ENCODE measurements around the gene SLC5A9. TPM values are rescaled to one million over a fixed set of nuclear protein-coding genes. Genes with fewer than 3 reads are reported as not detected.

SLC5A9 gene
- total and polyA plus RNA-seq, 4 experiments from 2014 or later, result not detected

- CTCF ChIA-PET (ENCODE audit: partially characterized antibody), result no interaction called here
- no peak overlapping the region for H3K27ac ChIP-seq (ENCODE audit: low read depth, low read length)
- intact Hi-C loops (cut with micrococcal nuclease), result no loop called here
- Mint-ChIP-seq H3K4me3 (no peak overlapping the region), H3K9me3 (peaks cover 0 to 17% (median 10%) of the 10 kb centered on the region in 8 donors), H3K36me3 (no peaks in the 10 kb centered on the region), H3K27ac (no peak overlapping the region), H3K27me3 (peaks cover 0 to 8% of the 10 kb centered on the region in 2 donors), H3K4me1 (no peaks in the 10 kb centered on the region)
- no peaks in the 10 kb centered on the region for H3K9me3 ChIP-seq (ENCODE audit: control insufficient read depth in 1 of 2, low read length in 2 of 2)
- no peak for DNase-seq
- H3K4me3 ChIP-seq (ENCODE audit: low read length in 2 of 2), result no peak overlapping the region
- no peaks in the 10 kb centered on the region for H3K36me3 ChIP-seq (ENCODE audit: insufficient read depth, low read length)
- no peaks in the 10 kb centered on the region for H3K4me1 ChIP-seq (ENCODE audit: insufficient read depth, low read length)
- no peaks in the 10 kb centered on the region for H3K27me3 ChIP-seq (ENCODE audit: insufficient read depth, low read length)
- POLR2A ChIA-PET (ENCODE audit: partially characterized antibody), result no interaction called here
These were observed 31.6 kb upstream of the SLC5A9 start for GRCh38 chr1:48190881-48191280.

- H3K27me3 ChIP-seq (ENCODE audit: insufficient read depth, low read length), result no peaks in the 10 kb centered on the region
- Mint-ChIP-seq H3K4me3 (no peak overlapping the region), H3K27ac (no peak overlapping the region), H3K9me3 (peaks cover 0 to under 1% (median 0%) of the 10 kb centered on the region in 8 donors), H3K36me3 (no peaks in the 10 kb centered on the region), H3K27me3 (peaks cover 0 to 14% of the 10 kb centered on the region in 2 donors), H3K4me1 (no peaks in the 10 kb centered on the region)
- H3K4me3 ChIP-seq (ENCODE audit: low read length in 2 of 2), result no peak overlapping the region
- ChIA-PET CTCF (ENCODE audit: partially characterized antibody) (no interaction called here), POLR2A (ENCODE audit: partially characterized antibody) (no interaction called here)
- H3K27ac ChIP-seq (ENCODE audit: low read depth, low read length), result no peak overlapping the region
- H3K4me1 ChIP-seq (ENCODE audit: insufficient read depth, low read length), result no peaks in the 10 kb centered on the region
- H3K36me3 ChIP-seq (ENCODE audit: insufficient read depth, low read length), result no peaks in the 10 kb centered on the region
- no peak for DNase-seq
- intact Hi-C loops (cut with micrococcal nuclease), result no loop called here
- H3K9me3 ChIP-seq (ENCODE audit: control insufficient read depth in 1 of 2, low read length in 2 of 2), result no peaks in the 10 kb centered on the region
These were observed 27.7 kb upstream of the SLC5A9 start for GRCh38 chr1:48194801-48195200.

DNA sequence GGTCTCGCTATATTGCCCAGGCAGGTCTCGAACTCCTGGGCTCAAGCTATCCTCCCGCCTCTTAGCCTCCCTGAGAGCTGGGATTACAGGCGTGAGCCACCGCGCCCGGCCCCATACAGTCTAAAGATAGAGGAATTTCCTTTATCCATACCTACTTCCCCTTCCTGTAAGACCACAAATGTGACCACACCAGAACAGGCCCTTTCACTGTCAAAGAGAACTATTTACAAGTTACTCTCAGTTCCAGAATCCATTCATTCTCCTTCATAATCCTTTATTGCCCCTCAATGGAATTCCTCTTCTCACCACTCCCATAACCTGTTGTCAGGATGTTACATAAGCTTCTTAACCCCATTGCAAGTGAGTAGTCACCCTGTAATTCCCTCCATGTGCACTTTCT, 26.3 kb upstream of the SLC5A9 start:
- H3K27me3 Mint-ChIP-seq, result peaks cover 0 to 6% of the 10 kb centered on the region in 2 donors
- H3K36me3 Mint-ChIP-seq, result no peaks in the 10 kb centered on the region
- no peak overlapping the region for H3K4me3 Mint-ChIP-seq
- no peaks in the 10 kb centered on the region for H3K27me3 ChIP-seq (ENCODE audit: insufficient read depth, low read length)
- H3K36me3 ChIP-seq (ENCODE audit: insufficient read depth, low read length), result no peaks in the 10 kb centered on the region
- H3K4me1 Mint-ChIP-seq, result no peaks in the 10 kb centered on the region
- ChIA-PET CTCF (ENCODE audit: partially characterized antibody) (interaction anchor here (0.8 to 2.0 kb wide), 2 partner anchors 9 to 39 kb away, joined by 3 to 6 read pairs; no protein-coding TSS in a partner anchor), POLR2A (ENCODE audit: partially characterized antibody) (no interaction called here)
- no peaks in the 10 kb centered on the region for H3K9me3 ChIP-seq (ENCODE audit: control insufficient read depth in 1 of 2, low read length in 2 of 2)
- no peak overlapping the region for H3K27ac ChIP-seq (ENCODE audit: low read depth, low read length)
- no peak for DNase-seq
- H3K27ac Mint-ChIP-seq, result no peak overlapping the region
- intact Hi-C loops (cut with micrococcal nuclease), result no loop called here
- H3K4me1 ChIP-seq (ENCODE audit: insufficient read depth, low read length), result no peaks in the 10 kb centered on the region
- no peaks in the 10 kb centered on the region for H3K9me3 Mint-ChIP-seq
- no peak overlapping the region for H3K4me3 ChIP-seq (ENCODE audit: low read length in 2 of 2)

DNA sequence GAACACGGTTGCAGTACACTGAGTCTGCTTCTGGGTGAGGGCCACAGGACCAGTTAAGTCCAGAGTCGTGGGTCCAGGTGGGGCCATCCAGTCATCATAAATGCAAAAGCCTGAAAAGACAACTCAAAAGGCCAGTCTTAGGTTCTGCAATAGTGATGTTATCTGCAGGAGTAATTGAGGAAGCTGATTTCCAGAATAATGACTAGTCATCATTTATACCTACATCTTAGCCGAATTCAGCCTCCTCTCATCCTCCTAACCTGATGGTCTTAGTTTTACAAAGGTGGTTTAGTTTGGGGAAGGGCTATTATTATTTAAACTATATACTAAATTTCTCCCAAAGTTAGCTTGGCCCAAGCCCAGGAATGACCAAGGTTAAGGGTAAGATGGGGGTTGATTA, 23.5 kb upstream of the SLC5A9 start:
- peaks cover 0 to 8% of the 10 kb centered on the region in 2 donors for H3K27me3 Mint-ChIP-seq
- Histone ChIP-seq H3K4me1 (ENCODE audit: insufficient read depth, low read length) (no peaks in the 10 kb centered on the region), H3K9me3 (ENCODE audit: control insufficient read depth in 1 of 2, low read length in 2 of 2) (no peaks in the 10 kb centered on the region)

DNA sequence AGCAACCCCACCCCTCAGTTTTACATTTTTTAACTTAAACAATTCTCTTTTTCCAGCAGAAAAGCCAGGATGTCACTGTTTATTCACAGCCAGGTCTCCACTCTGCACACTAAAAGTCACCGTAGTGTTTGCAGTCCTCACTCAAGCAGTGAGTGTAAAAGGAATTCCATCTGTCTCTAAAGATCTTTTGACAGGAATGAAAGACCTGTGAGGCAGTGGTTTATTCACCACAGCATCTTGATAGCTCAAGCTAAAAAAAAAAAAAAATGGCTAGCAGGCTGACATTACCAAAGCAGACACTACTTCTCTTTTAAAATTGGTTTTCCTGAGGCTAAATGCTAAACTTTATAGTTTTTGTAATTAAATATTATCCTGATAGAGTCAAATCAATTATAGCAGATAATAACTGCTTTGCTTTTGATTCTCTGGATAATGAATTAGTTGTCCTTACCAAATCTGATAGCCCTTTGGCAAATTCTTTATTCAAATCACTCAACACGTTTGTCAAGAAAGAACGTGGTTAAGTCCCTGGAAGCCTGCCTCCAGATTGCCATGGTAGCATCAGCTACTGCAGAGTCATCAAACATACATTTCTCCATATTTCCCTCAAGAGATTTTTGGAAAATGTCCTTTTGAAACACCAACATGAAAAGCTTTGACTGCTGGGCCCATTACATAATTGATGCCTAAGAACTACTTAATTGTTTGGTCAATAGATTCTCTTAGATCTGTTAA, 22.2 kb upstream of the SLC5A9 start:
- no peaks in the 10 kb centered on the region for H3K27me3 ChIP-seq (ENCODE audit: insufficient read depth, low read length)
- H3K36me3 ChIP-seq (ENCODE audit: insufficient read depth, low read length), result no peaks in the 10 kb centered on the region
- H3K4me3 Mint-ChIP-seq, result no peak overlapping the region
- POLR2A ChIA-PET (ENCODE audit: partially characterized antibody), result no interaction called here
- H3K27me3 Mint-ChIP-seq, result peaks cover 0 to 8% of the 10 kb centered on the region in 2 donors
- no peak overlapping the region for H3K27ac ChIP-seq (ENCODE audit: low read depth, low read length)
- H3K27ac Mint-ChIP-seq, result no peak overlapping the region
- no peaks in the 10 kb centered on the region for H3K9me3 ChIP-seq (ENCODE audit: control insufficient read depth in 1 of 2, low read length in 2 of 2)
- no peaks in the 10 kb centered on the region for H3K4me1 ChIP-seq (ENCODE audit: insufficient read depth, low read length)
- CTCF ChIA-PET (ENCODE audit: partially characterized antibody), result interaction anchor here (1.5 kb wide), 1 partner anchor 91 kb away, joined by 4 read pairs; no protein-coding TSS in a partner anchor
- H3K4me3 ChIP-seq (ENCODE audit: low read length in 2 of 2), result no peak overlapping the region
- no peaks in the 10 kb centered on the region for H3K9me3 Mint-ChIP-seq
- no peak for DNase-seq
- intact Hi-C loops (cut with micrococcal nuclease), result no loop called here
- no peaks in the 10 kb centered on the region for H3K36me3 Mint-ChIP-seq
- no peaks in the 10 kb centered on the region for H3K4me1 Mint-ChIP-seq

More for the DNA sequence above, 23.5 kb upstream of the SLC5A9 start:
- Mint-ChIP-seq H3K9me3 (no peaks in the 10 kb centered on the region), H3K27ac (no peak overlapping the region), H3K4me3 (no peak overlapping the region), H3K36me3 (no peaks in the 10 kb centered on the region), H3K4me1 (no peaks in the 10 kb centered on the region)
- ChIA-PET CTCF (ENCODE audit: partially characterized antibody) (no interaction called here), POLR2A (ENCODE audit: partially characterized antibody) (no interaction called here)
- no peaks in the 10 kb centered on the region for H3K27me3 ChIP-seq (ENCODE audit: insufficient read depth, low read length)
- intact Hi-C loops (cut with micrococcal nuclease), result no loop called here
- H3K36me3 ChIP-seq (ENCODE audit: insufficient read depth, low read length), result no peaks in the 10 kb centered on the region
- no peak for DNase-seq
- no peak overlapping the region for H3K4me3 ChIP-seq (ENCODE audit: low read length in 2 of 2)
- no peak overlapping the region for H3K27ac ChIP-seq (ENCODE audit: low read depth, low read length)

DNA sequence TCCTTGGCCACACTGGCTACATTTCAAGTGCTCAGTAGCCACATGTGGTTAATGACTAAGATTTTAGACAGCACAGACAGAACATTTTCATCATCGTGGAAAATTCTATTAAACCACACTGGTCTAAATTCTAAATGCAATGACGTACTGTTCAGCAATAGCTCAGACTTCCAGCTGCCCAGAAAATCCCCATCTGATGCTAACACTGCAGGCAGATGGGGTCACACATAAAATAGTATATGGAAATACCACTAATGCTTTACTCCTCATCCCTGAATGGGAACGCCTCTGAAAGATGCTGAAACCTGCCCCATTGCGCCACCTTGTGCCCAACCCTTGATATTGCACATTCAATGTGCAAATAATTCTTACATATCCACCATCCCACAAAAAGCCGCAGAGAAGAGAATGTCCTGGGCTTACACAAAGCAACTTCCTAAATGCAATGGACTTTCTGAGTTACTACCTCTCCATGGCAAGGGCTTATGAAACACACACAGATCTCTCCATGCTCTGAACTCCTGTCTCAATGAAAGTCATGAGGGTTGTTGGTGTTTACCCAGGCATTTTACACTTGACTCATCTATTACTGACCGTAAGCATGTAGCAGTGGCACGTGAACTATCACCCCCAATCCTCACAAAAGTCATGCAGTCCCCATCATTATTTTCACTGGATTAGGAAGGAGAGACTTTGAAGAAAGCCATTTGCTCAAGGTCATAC, 20.3 kb upstream of the SLC5A9 start:
- CTCF ChIA-PET (ENCODE audit: partially characterized antibody), result interaction anchor here (0.7 to 1.3 kb wide), 3 partner anchors 9 to 20 kb away, joined by 3 read pairs; no protein-coding TSS in a partner anchor
- H3K36me3 Mint-ChIP-seq, result no peaks in the 10 kb centered on the region
- intact Hi-C loops (cut with micrococcal nuclease), result no loop called here

DNA sequence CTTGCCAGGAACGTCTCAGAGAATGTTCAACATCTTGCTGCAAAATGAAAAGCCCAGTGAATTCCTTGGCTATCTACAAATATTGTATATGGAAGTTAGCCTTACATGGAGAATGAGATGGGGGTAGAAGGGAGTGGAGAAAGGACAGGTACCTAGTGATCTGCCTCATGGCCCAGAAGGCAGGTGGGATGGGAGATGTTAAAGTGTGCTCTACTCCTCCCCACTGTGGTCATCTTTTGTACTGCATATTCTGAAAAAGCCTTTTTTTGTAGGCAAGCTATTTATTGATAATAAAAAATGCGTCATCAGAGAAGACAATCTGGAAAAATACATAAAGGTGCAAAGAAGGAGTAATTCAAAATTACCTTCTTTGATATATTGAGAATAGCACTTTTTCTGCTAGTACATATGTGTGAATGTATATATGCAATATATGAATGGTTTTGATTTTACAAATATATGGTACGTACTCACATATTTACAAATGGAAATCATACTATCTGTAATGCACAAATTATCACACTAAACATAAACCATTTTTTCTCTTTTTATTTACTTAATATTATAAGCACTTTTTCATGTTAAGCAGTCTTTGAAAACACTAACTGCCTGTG, 19.1 kb upstream of the SLC5A9 start:
- ChIA-PET CTCF (ENCODE audit: partially characterized antibody) (interaction anchor here (0.8 to 1.6 kb wide), 3 partner anchors 10 to 110 kb away, joined by 3 to 5 read pairs (median 3); no protein-coding TSS in a partner anchor), POLR2A (ENCODE audit: partially characterized antibody) (no interaction called here)
- peaks cover 0 to 7% of the 10 kb centered on the region in 2 donors for H3K27me3 Mint-ChIP-seq
- no peak overlapping the region for H3K4me3 ChIP-seq (ENCODE audit: low read length in 2 of 2)
- H3K9me3 Mint-ChIP-seq, result no peaks in the 10 kb centered on the region
- no peaks in the 10 kb centered on the region for H3K4me1 ChIP-seq (ENCODE audit: insufficient read depth, low read length)
- DNase-seq, result no peak
- no peaks in the 10 kb centered on the region for H3K4me1 Mint-ChIP-seq
- no peaks in the 10 kb centered on the region for H3K27me3 ChIP-seq (ENCODE audit: insufficient read depth, low read length)
- H3K27ac ChIP-seq (ENCODE audit: low read depth, low read length), result no peak overlapping the region
- no peak overlapping the region for H3K27ac Mint-ChIP-seq
- no peak overlapping the region for H3K4me3 Mint-ChIP-seq
- H3K36me3 Mint-ChIP-seq, result no peaks in the 10 kb centered on the region
- intact Hi-C loops (cut with micrococcal nuclease), result no loop called here
- H3K36me3 ChIP-seq (ENCODE audit: insufficient read depth, low read length), result no peaks in the 10 kb centered on the region
- H3K9me3 ChIP-seq (ENCODE audit: control insufficient read depth in 1 of 2, low read length in 2 of 2), result no peaks in the 10 kb centered on the region

More for the DNA sequence above, 20.3 kb upstream of the SLC5A9 start:
- Mint-ChIP-seq H3K4me3 (no peak overlapping the region), H3K27ac (no peak overlapping the region), H3K4me1 (no peaks in the 10 kb centered on the region), H3K27me3 (peaks cover 0 to 8% of the 10 kb centered on the region in 2 donors), H3K9me3 (no peaks in the 10 kb centered on the region)
- H3K27me3 ChIP-seq (ENCODE audit: insufficient read depth, low read length), result no peaks in the 10 kb centered on the region
- POLR2A ChIA-PET (ENCODE audit: partially characterized antibody), result no interaction called here
- no peak overlapping the region for H3K27ac ChIP-seq (ENCODE audit: low read depth, low read length)
- no peaks in the 10 kb centered on the region for H3K36me3 ChIP-seq (ENCODE audit: insufficient read depth, low read length)
- no peak overlapping the region for H3K4me3 ChIP-seq (ENCODE audit: low read length in 2 of 2)
- peak in 4 of 5 donors; percentile 19 to 34 (median 30) for DNase-seq
- no peaks in the 10 kb centered on the region for H3K9me3 ChIP-seq (ENCODE audit: control insufficient read depth in 1 of 2, low read length in 2 of 2)
- H3K4me1 ChIP-seq (ENCODE audit: insufficient read depth, low read length), result no peaks in the 10 kb centered on the region
